ENCODE measurements around the gene CR1. TPM values are rescaled to one million over a fixed set of nuclear protein-coding genes. Genes with fewer than 3 reads are reported as not detected.
"Not testable (repeated sequence)": the region's sequence is repeated elsewhere in the genome, so short reads cannot be mapped to it uniquely, and the experiment has no call there.

The CR1 gene
- total RNA-seq, 1 donor from 2014 or later, result 10.1 TPM

DNA sequence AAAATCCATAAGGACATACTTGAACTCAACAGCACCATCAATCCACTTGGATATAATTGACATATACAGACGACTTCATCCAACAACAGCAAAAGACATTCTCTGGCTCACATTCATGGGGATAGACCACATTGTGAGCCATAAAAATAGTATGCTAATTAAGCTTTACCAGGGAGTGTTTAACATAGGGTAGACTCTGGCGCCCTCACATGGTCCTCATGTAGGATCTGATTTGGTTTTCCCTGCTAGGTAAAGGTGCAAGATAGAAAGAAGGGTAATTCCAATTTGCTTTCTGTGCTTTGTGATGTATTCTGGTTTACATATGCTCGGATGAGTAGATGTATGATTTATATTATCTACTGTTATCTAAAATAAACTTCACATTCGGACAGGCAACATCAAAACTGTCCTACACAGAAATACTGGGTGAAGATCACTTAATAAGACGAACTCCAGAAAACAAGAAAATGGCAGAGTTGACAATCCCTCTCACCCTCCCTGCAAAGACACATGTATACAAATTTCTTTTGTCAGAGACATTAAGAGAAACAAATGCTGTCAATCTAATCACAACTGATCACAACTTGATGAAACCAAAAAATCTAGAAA lies 176.7 kb downstream of the CR1 start:
- no peak for DNase-seq (ENCODE audit: low spot score)

DNA sequence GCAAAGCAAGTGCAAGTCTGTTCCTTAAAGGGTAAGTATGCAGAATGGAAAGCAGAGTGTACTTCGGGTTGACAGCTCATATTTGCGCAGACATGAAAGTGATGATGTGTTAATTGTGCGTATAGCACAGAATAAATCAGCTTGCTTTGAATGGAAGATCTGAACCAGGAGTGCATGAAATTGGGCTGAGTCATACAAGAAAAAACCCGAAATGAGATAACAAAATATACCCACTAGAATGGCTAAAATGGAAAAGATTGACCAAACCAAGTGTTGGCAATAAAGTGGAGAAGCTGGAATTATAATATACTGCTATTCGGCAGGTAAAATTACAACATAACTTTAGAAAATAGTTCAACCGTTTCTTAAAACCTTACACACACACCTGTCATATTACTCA lies 177.4 kb downstream of the CR1 start:
- DNase-seq (ENCODE audit: low spot score), result no peak

DNA sequence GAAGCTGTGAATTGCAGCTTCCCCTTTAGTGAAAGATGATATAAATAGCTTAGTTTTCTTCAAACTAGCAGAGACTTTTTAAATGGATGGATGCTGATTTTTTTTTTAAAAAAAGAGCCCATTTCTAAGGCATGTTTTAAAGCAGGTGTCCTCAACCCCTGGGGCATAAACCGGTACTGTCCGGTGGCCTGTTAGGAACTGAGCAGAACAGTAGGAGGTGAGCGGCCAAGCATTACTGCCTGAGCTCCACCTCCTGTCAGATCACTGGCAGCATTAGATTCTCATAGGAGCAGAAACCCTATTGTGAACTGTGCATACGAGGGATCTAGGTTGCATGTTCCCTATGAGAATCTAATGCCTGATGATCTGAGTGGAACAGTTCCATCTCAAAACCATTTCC lies 180.2 kb downstream of the CR1 start:
- DNase-seq (ENCODE audit: low spot score), result no peak

DNA sequence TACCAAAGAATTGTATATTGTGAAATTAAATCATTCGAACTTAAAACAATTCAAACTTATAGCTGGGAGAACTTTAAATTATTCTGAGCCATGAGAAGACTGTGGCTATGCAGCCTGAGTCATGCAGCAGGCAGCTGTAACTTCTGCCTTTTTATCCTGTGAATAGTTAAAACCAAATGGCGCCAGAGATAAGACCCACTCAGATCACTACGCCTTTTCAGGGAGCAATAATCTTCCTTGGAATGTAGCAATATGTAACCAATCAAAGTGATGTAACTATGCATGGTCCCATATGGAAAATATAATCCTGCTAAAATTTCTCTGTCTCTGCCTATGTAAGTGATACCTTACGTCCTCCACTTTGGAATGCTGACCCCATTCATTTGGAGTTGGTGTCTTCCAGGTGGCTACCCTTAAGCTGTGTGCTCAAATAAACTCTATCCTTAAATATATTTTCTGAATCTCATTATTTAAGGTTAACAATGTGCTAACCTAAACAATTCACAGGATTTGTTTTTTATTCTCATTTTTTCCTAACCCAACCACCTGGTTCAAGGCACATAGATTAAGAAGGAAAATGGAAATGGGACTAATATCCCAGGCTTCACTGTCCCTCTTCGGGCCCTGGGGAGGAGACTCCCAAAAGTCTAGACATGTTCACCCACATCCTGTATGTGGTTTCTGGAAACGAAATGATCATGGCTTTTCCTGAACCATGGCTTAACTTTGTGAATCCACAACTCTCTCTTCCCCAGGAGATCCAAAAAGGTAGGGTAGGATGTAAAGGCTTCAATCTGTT lies 184.8 kb downstream of the CR1 start:
- DNase-seq (ENCODE audit: low spot score), result peak; percentile 48

DNA sequence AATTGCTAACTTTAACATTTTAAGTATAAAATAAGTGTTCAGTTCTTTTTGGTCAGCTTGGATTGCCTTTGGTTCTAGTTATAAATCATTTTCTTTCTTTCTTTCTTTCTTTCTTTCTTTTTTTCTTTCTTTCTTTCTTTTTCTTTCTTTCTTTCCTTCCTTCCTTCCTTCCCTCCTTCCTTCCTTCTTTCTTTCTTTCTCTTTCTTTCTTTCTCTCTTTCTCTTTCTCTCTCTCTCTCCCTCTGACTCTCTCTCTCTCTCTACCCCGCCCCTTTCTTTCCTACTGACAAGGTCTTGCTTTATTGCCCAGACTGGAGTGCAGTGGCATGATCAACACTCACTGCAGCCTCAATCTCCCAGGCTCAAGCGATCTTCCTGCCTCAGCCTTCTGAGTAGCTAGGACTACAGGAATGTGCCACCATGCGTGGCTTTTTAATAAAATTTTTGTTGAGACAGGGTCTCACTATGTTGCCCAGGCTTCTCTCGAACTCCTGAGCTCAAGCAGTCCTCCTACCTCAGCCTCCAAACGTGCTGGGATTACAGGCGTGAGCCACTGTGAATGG lies 187.0 kb downstream of the CR1 start:
- not testable (repeated sequence) for DNase-seq (ENCODE audit: low spot score)

DNA sequence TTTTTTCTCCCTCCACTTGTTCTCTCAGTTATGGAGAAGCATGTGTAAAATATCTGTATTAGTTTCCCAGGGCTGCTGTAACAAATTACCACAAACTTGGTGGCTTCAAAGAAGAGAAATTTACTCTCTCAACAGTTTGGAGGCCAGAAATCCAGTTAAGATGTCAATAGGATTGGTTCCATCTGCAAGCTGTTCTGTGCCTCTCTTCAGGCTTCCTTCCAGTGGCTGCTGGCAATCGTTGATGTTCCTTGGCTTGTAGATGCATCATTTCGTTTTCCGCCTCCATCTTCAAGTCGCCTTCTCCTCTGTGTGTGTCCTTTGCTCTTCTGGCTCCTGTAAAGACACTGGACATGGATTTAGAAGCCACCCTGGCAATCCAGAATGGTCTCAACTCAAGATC lies 194.6 kb downstream of the CR1 start:
- DNase-seq (ENCODE audit: low spot score), result not testable (repeated sequence)

DNA sequence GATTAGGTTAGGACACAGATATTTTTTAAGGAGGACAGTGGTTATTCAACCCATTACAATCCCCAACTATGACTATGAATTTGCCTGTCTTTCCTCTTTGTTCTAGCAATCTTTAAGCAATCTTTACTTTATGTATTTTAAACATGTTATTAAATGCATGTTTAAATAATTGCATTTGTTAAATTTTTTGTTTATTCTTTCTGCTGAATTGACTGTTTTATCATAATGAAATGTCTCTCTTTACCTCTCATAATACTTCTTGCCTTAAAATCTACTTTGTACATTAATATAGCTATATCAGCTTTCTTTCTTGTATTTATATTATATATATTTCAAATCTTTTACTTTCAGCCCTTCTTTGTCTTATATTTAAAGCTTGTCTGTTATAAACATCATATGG lies 195.1 kb downstream of the CR1 start:
- DNase-seq (ENCODE audit: low spot score), result no peak

Other genes with a start within 250 kb of the CR1 start
- 52.5 TPM for gene CD55, start 174.5 kb upstream of the CR1 start, total RNA-seq (ENCODE audit: insufficient read depth, low replicate concordance)
- 2.2 TPM for gene CR2, start 41.8 kb upstream of the CR1 start, total RNA-seq (ENCODE audit: insufficient read depth, low replicate concordance)
- not detected for gene CR1L, start 149.0 kb downstream of the CR1 start, total RNA-seq (ENCODE audit: insufficient read depth, low replicate concordance)